ENCODE measurements around the gene UTP15.

Gene UTP15

DNA sequence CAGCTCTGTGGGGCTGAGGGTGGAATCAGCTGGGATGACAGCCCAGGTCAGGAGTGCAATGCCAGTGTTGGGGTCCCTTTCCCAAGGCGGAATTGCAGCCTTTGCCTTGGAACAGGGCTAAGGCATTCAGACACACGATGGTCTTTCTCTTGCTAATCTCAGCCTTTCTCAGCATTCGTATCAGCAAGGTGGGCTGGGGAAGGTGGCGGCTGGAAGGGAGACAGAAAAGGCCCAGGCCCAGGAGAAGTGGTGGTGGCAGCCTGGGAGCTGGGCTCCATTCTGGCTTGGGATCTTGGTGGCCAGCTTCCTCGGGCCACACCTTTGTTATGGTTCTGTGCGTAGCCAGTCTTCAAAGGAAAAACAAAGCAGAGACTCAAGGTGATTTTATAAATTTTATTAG is 59.3 kb downstream of the UTP15 start:
- DNase-seq = no peak

DNA sequence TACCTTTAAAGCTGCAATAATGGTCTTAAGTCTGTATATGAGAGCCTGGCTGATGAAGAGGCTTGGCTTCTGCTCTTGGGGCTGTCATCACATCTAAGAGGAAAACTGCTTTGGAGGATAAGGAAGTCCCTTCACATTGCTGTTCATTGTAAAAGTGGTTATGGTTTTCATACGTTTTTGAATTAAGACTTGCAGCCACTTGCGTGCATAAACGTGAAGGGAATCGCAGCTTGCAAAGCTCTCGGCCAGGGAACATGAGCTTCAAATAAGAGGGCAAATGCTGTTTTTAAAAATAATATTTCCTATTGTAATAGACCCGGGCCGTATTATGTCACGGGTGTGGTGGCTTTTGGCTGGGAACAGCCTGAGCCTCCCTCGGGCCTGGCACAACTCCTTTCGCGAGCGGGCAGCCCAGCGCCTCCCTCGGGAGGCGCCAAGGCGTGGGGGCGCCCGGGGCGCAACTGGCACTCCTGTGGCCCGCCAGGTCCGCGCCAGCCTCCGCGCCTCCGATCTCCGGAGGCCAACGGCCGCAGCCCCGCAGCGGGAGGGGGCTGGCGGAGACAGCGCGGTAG is 59.9 kb downstream of the UTP15 start:
- peak in 1 of 2 experiments; percentile 46 for DNase-seq

DNA sequence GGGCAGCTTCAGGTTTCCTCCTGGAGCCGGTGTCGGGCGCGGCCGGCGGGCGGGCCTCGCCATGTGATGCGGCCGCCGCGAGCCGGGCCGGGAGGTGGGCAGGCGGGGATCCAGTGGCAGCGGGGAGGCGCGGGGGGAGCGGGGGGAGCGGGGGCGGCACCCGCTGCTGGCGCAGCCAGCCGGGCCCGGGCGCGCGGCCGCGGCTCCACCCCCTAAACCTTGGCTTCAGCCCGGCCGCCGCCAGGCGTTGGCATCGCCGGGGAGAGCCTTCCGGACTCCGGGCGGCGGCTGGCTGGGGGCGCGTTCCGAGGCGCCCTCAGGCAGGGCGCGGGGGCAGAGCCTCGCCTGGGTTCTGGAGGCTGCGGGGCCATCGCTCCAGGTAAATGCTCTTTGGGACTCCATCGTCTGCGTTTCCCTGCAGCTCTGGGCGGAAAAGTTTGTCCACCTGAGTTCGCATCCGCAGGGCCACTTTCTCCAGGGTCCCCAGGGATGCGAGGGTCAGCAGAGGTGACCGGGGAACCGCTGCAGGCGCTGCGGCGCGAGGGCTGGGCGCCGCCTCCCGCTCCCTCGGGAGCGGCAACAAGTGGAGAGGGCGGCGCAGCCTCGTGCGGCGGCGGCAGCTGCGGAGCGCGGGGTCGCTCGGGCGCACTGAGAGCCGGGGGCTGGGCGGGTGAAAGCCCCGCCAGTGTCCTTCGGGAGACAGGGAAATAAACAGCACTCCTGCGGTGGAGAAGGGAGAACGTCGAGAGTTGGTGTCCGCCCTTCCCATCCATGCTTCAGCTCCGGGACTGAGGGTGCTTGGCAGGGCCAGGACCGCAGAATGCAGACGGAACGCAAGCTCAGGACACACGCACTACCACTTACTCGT is 60.6 kb downstream of the UTP15 start, which contains the start of gene ARHGEF28:
Gene ARHGEF28, plus strand, starts transcription at position 253 of the 868 bp plus-strand sequence. CDS start 58,656 bp downstream, outside the sequence.
- DNase-seq = peak in 1 of 2 experiments; percentile 64

DNA sequence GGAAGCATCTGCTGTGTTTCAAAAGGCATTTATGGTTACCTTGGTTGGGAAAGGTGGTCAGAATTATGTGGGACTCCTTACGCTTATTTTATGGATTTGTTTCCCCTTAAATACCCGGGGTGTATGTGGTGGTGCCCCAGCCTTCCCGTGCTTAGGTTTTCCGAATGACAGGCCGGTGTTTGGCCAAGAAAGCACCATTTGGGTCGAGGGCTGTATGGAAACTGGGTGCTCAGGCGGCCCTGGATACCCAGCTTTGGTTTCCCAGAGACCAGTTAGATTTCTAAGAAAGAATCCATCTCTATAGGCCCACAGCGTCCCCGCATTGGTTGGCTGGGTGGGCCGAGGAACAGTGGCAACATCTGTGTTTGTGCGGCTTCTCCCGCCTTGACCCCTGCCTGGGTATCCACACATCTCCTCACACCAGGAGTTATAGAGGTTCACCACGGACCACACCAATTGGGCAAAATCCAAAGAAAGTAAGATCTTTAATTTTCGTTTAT is 61.3 kb downstream of the UTP15 start:
- no peak for DNase-seq

DNA sequence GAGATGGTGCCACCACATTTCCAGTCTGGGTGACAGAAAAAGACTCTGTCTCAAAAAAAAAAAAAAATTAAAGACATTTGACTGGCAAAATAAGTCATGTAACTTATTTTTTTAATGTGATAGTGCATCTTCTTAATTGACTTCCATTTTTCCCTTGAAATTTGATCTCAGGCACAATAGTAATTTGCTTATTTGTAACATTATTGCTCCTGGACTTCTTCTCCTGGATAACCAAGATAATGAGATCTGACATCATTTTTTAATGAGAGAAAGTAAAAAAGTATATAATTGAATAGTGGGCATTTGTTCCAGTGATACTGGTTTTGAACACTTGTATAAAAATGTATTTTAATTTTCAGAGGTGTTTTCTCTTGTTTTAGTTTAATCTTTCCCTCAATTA is 63.9 kb downstream of the UTP15 start:
- DNase-seq = no peak

DNA sequence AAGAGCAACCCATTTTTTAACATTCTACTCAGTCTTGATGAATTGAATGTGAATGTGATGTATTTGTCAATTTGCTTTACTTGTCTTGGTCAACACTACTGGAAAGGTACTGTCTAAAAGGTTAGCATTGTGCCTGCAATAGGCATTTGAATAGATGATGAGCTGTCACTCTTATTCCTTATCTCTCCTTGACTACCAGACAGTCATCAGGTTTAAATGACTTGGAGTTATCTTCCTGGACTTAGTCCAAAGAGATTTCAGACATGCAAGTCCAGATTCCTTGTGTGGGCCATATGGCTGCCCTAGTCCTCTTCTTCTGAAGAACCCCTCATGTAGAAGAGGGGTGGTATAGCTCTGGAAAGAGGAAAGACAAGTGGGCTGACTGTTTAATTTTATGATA is 65.2 kb downstream of the UTP15 start:
- peak in 1 of 2 experiments; percentile 38 for DNase-seq

DNA sequence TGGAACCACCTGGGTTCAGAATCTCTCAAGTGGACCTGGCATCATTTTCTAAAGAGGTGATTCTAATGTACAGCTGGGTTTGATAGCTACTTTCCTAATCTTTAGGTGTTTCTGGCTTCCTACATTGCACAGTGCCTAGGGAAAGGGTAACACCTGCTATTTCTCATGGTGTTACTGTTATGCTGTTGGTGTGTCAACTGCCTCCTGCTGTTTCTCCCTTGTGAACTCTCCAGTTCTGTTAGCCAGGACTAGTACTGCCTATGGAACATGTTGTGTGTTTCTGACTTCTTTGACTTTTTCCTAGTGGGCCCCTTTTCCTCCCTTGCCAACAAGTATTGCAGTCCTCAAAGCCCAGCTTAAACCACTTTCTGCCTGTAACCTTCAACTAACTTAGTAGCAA is 66.0 kb downstream of the UTP15 start:
- DNase-seq = peak in 1 of 2 experiments; percentile 10
